ENCODE measurements around the gene C1orf141.

Gene C1orf141

DNA sequence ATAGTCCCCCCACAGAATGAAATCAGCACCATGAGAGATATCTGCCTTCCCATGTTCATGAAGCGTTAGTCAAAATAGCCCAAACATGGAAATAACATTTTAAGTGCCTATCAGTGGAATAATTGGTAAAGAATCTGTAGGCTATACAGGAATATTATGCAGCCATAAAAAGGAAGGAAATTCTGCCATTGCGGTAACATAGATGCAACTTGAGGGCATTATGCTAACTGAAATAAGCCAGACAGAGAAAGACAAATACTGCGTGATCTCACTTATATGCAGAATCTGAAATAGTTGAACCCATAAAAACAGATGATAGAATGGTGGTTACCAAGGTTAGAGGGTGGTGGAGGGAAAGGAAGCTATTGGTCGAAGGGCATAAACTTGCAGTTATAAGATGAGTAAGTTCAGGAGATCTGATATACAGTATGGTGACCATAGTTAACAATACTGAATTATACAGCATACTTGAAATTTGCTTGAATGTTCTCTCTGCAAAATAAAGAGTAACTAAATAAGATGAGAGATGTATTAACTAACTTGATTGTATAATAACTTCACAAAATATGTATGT is 30.8 kb upstream of the C1orf141 start:
- Histone ChIP-seq H3K36me3 (ENCODE audit: control insufficient read depth, insufficient read depth, low read length) (no peaks in the 10 kb centered on the region), H3K4me2 (ENCODE audit: low read length) (no peak overlapping the region), H3K79me2 (no peaks in the 10 kb centered on the region), H3K9ac (no peak overlapping the region), H3K4me3 (ENCODE audit: low read depth, low read length) (no peak overlapping the region), H3K27ac (no peak overlapping the region), H3K27me3 (ENCODE audit: control insufficient read depth, insufficient read depth, low read length) (no peaks in the 10 kb centered on the region), H2AFZ (no peak overlapping the region), H3K9me3 (ENCODE audit: control insufficient read depth, low read length) (no peaks in the 10 kb centered on the region), H3K4me1 (no peaks in the 10 kb centered on the region)
- TF ChIP-seq, protein P1, sequence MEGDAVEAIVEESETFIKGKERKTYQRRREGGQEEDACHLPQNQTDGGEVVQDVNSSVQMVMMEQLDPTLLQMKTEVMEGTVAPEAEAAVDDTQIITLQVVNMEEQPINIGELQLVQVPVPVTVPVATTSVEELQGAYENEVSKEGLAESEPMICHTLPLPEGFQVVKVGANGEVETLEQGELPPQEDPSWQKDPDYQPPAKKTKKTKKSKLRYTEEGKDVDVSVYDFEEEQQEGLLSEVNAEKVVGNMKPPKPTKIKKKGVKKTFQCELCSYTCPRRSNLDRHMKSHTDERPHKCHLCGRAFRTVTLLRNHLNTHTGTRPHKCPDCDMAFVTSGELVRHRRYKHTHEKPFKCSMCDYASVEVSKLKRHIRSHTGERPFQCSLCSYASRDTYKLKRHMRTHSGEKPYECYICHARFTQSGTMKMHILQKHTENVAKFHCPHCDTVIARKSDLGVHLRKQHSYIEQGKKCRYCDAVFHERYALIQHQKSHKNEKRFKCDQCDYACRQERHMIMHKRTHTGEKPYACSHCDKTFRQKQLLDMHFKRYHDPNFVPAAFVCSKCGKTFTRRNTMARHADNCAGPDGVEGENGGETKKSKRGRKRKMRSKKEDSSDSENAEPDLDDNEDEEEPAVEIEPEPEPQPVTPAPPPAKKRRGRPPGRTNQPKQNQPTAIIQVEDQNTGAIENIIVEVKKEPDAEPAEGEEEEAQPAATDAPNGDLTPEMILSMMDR (IDR thresholded peaks at IDR 0.05) = no peak

DNA sequence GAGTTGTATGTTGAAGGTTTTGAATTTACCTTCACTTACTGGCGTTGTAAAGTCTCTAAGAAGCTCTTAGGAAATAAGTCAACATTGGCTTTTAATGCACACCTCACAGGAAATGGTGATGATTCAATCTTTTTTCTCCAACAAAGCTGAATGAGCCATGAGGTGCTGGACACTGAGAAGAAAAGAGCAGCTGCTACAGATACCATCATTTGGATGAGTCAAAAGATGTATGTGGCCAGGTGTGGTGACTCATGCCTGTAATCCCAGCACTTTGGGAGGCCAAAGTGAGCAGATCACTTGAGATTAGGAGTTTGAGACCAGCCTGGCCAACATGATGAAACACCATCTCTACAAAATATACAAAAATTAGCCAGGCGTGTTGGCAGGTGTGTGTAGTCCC is 28.2 kb upstream of the C1orf141 start:
- Histone ChIP-seq H3K9me3 (ENCODE audit: control insufficient read depth, low read length) (no peaks in the 10 kb centered on the region), H3K27ac (no peak overlapping the region), H2AFZ (no peak overlapping the region), H3K79me2 (no peaks in the 10 kb centered on the region), H3K4me1 (no peaks in the 10 kb centered on the region), H3K4me3 (ENCODE audit: low read depth, low read length) (no peak overlapping the region), H3K27me3 (ENCODE audit: control insufficient read depth, insufficient read depth, low read length) (no peaks in the 10 kb centered on the region), H3K36me3 (ENCODE audit: control insufficient read depth, insufficient read depth, low read length) (no peaks in the 10 kb centered on the region), H3K4me2 (ENCODE audit: low read length) (no peak overlapping the region), H3K9ac (no peak overlapping the region)
- TF ChIP-seq, protein P1 (IDR thresholded peaks at IDR 0.05) = no peak

DNA sequence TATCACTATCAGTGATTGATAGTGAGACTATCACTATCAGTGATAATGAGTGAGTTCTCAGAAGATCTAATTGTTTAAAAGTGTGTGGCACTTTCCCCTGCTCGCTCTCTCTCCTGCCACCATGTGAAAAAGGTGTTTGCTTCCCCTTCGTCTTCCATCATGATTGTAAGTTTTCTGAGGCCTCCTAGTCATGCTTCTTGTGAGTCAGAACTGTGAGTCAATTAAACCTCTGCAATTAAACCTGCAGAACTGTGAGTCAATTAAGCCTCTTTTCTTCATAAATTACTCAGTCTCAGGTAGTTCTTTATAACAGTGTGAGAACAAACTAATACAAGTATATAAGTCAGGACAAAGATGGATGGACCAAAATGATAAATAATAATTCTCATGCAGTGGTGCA is 24.5 kb upstream of the C1orf141 start:
- Histone ChIP-seq H3K4me1 (no peaks in the 10 kb centered on the region), H3K27me3 (ENCODE audit: control insufficient read depth, insufficient read depth, low read length) (no peaks in the 10 kb centered on the region), H3K36me3 (ENCODE audit: control insufficient read depth, insufficient read depth, low read length) (no peaks in the 10 kb centered on the region), H3K27ac (no peak overlapping the region), H3K4me2 (ENCODE audit: low read length) (no peak overlapping the region), H3K79me2 (no peaks in the 10 kb centered on the region), H3K4me3 (ENCODE audit: low read depth, low read length) (no peak overlapping the region), H3K9ac (no peak overlapping the region), H2AFZ (no peak overlapping the region), H3K9me3 (ENCODE audit: control insufficient read depth, low read length) (no peaks in the 10 kb centered on the region)
- TF ChIP-seq, protein P1 (IDR thresholded peaks at IDR 0.05) = no peak

DNA sequence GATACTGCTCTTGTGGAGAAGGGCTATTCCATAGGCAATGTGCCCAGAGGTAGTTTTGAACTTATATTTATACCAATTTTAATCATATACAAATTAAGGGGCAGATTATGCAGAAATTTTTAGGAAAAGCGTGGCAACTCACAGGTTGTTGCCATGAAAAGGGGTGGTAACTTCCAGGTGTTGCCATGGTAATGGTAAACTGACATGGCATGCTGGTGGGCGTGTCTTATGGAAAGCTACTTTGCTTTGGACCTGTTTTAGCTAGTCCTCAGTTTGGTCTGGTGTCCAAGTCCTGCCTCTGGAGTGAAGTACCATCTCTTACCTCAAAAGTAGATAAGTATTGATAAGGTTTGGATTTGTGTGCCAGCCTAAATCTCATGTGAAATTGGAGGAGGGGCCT is 23.6 kb upstream of the C1orf141 start:
- no peak overlapping the region for H3K4me3 ChIP-seq (ENCODE audit: low read depth, low read length)
- no peaks in the 10 kb centered on the region for H3K79me2 ChIP-seq
- H2AFZ ChIP-seq = no peak overlapping the region
- no peak overlapping the region for H3K9ac ChIP-seq
- no peaks in the 10 kb centered on the region for H3K9me3 ChIP-seq (ENCODE audit: control insufficient read depth, low read length)
- H3K4me2 ChIP-seq (ENCODE audit: low read length) = no peak overlapping the region
- H3K27ac ChIP-seq = no peak overlapping the region
- no peaks in the 10 kb centered on the region for H3K4me1 ChIP-seq
- TF ChIP-seq, protein P1 (IDR thresholded peaks at IDR 0.05) = no peak
- H3K27me3 ChIP-seq (ENCODE audit: control insufficient read depth, insufficient read depth, low read length) = no peaks in the 10 kb centered on the region
- no peaks in the 10 kb centered on the region for H3K36me3 ChIP-seq (ENCODE audit: control insufficient read depth, insufficient read depth, low read length)

DNA sequence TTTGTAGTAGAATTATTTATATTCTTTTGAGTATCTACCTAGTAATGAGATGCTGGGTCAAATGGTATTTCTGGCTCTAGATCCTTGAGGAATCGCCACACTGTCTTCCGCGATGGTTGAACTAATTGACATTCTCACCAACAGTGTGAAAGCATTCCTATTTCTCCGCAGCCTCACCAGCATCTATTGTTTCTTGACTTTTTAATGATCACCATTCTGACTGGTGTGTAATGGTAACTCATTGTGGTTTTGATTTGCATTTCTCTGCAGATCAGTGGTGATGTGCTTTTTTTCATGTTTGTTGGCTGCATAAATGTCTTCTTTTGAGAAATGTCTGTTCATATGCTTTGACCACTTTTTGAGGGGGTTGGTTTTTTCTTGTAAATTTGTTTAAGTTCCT is 16.2 kb upstream of the C1orf141 start:
- H3K9ac ChIP-seq = no peak overlapping the region
- H3K4me2 ChIP-seq (ENCODE audit: low read length) = no peak overlapping the region
- H3K9me3 ChIP-seq (ENCODE audit: control insufficient read depth, low read length) = no peaks in the 10 kb centered on the region
- no peak overlapping the region for H3K4me3 ChIP-seq (ENCODE audit: low read depth, low read length)
- no peak overlapping the region for H2AFZ ChIP-seq
- no peak overlapping the region for H3K27ac ChIP-seq
- H3K4me1 ChIP-seq = no peaks in the 10 kb centered on the region
- H3K36me3 ChIP-seq (ENCODE audit: control insufficient read depth, insufficient read depth, low read length) = no peaks in the 10 kb centered on the region
- H3K27me3 ChIP-seq (ENCODE audit: control insufficient read depth, insufficient read depth, low read length) = no peaks in the 10 kb centered on the region
- TF ChIP-seq, protein P1 (IDR thresholded peaks at IDR 0.05) = no peak
- H3K79me2 ChIP-seq = no peaks in the 10 kb centered on the region
